Motor neuron (in vitro differentiated cells): ENCODE measurements around the gene CPNE9. TPM values are rescaled to one million over a fixed set of nuclear protein-coding genes. Genes with fewer than 3 reads are reported as not detected.

Experiments used
- ATAC-seq, 8 experiments: fragments of 200-7000 bp; cut with Tn5 transposase; replicated peaks in 6 of 8; 2 replicates each; pipeline ENCODE4 v1.8.0; 2021; ENCODE audit warnings: mild to moderate bottlenecking in 8 of 8, moderate library complexity in 8 of 8
- H3K27ac ChIP-seq, 2 donors: fragments of 250-450 bp; sonication (Bioruptor Pico); 2 replicates each; pipeline ENCODE4 v1.9.0; 2021; ENCODE audit warnings: antibody characterized with exemption in 2 of 2, mild to moderate bottlenecking in 2 of 2, moderate library complexity in 1 of 2
- H3K4me1 ChIP-seq, 2 donors: fragments of 250-450 bp; sonication (Bioruptor Pico); replicated peaks in 1 of 2; 2 replicates each; pipeline ENCODE4 v1.6.1; 2021; ENCODE audit warnings: antibody characterized with exemption in 2 of 2, mild to moderate bottlenecking in 2 of 2, moderate library complexity in 1 of 2
- H3K4me3 ChIP-seq, 5 donors: fragments of 250-450 bp; sonication (Bioruptor Pico); 2 replicates each; pipeline ENCODE4 v1.9.0; 2021; ENCODE audit warnings: antibody characterized with exemption in 5 of 5, mild to moderate bottlenecking in 5 of 5, moderate library complexity in 4 of 5
- WGBS, 10 experiments: fragments of 450-650 bp; shearing (Covaris generic); methylation state at CpG; one replicate each; pipeline ENCODE4 v1.0.0; 2022; 5-methylcytosine and 5-hydroxymethylcytosine counted together
- in situ Hi-C, 9 experiments: fragments of 400-800 bp; cut with MboI; loops; one replicate each; pipeline ENCODE4 v1.15.0; 2021; ENCODE audit warnings: low sequenced_read_pairs in 9 of 9, low pct_unique_long_range_greater_than_20kb in 2 of 9; ENCODE audit not compliant: unreplicated experiment in 9 of 9
- total RNA-seq, 8 experiments: library from RNA; unstranded; fragments of 300-600 nt; gene quantifications; 2 replicates each; pipeline versions ENCODE4 v1.2.3 to v1.2.4, GENCODE V29; 2022

CPNE9 gene
- total RNA-seq, 8 experiments from 2014 or later, result 0.14 to 1.4 (median 0.36) TPM; not detected in 2

GRCh38 chr3:9747267-9747666 lies 43.6 kb downstream of the CPNE9 start:
- 80 to 100% (median 82%) methylated on average over 1 to 4 of the region's 8 CpGs; no CpG with 5 or more reads in 7 of the 10 experiments for WGBS, 10 experiments
- Histone ChIP-seq H3K27ac (no peak overlapping the region), H3K4me1 (peaks cover 3 to 12% of the 10 kb centered on the region in 2 donors)

GRCh38 chr3:9748031-9748430 lies 44.4 kb downstream of the CPNE9 start:
- WGBS, 10 experiments, result 86 to 100% (median 100%) methylated on average over 1 to 2 of the region's 2 CpGs; no CpG with 5 or more reads in 5 of the 10 experiments
- in situ Hi-C loops, result no loop called here
- no peak overlapping the region for H3K4me3 ChIP-seq
- H3K27ac ChIP-seq, result no peak overlapping the region
- no peak for ATAC-seq
- H3K4me1 ChIP-seq, result peaks cover 3 to 12% of the 10 kb centered on the region in 2 donors

More at GRCh38 chr3:9747267-9747666, 43.6 kb downstream of the CPNE9 start:
- no peak overlapping the region for H3K4me3 ChIP-seq
- ATAC-seq, result no peak
- in situ Hi-C loops, result no loop called here

GRCh38 chr3:9749296-9749644 lies 45.6 kb downstream of the CPNE9 start:
- ATAC-seq, result peak in 7 of 8 experiments; percentile 32 to 46 (median 40)
- peaks cover 3 to 12% of the 10 kb centered on the region in 2 donors for H3K4me1 ChIP-seq
- in situ Hi-C loops, result no loop called here
- peak overlapping the region; percentile 56 to 78 (median 63) for H3K4me3 ChIP-seq
- WGBS, 10 experiments, result 0 to 22% (median 5%) methylated on average over 3 to 9 of the region's 19 CpGs; no CpG with 5 or more reads in 5 of the 10 experiments
- H3K27ac ChIP-seq, result peak overlapping the region; percentile 74 to 87

GRCh38 chr3:9749645-9750555 lies 46.3 kb downstream of the CPNE9 start, which contains the start of gene OGG1:
Gene OGG1 (plus strand): TSS chr3:9749952. CDS start chr3:9750287, 335 bp downstream.
- ATAC-seq, result peak; percentile 95 to 98 (median 97)
- 0 to 4% (median 0%) methylated on average over 1 to 7 of the region's 60 CpGs; no CpG with 5 or more reads in 5 of the 10 experiments for WGBS, 10 experiments
- peak within 1 kb of the TSS; percentile 56 to 78 (median 63) for H3K4me3 ChIP-seq
- in situ Hi-C loops, result no loop called here
- peak within 1 kb of the TSS; percentile 87 to 88 for H3K27ac ChIP-seq
- H3K4me1 ChIP-seq, result peaks cover 3 to 12% of the 10 kb centered on the region in 2 donors

GRCh38 chr3:9750556-9751411 lies 47.2 kb downstream of the CPNE9 start:
- peak overlapping the region; percentile 56 to 78 (median 63) for H3K4me3 ChIP-seq
- peak overlapping the region; percentile 86 to 88 for H3K27ac ChIP-seq
- in situ Hi-C loops, result no loop called here
- ATAC-seq, result no peak
- WGBS, 10 experiments, result 7 to 77% (median 39%) methylated on average over 1 to 6 of the region's 17 CpGs; no CpG with 5 or more reads in 2 of the 10 experiments
- peaks cover 3 to 12% of the 10 kb centered on the region in 2 donors for H3K4me1 ChIP-seq

DNA sequence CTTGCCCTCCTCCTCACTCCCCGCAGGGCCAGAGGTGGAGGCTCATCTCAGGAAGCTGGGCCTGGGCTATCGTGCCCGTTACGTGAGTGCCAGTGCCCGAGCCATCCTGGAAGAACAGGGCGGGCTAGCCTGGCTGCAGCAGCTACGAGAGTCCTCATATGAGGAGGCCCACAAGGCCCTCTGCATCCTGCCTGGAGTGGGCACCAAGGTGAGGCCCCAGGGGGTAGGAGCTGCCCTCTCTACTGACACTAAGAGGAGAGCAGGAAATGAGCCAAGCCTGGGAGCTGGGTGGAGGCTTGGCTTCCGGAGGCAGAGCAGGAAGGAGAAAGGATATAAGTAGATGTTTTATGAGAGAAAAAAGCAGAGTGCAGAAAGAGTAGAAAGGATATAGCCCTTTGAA lies 51.0 kb downstream of the CPNE9 start:
- Histone ChIP-seq H3K4me3 (no peak overlapping the region), H3K4me1 (peaks cover 0 to 8% of the 10 kb centered on the region in 2 donors), H3K27ac (no peak overlapping the region)
- WGBS, 10 experiments, result 0 to 93% (median 45%) methylated on average over 1 to 3 of the region's 8 CpGs; no CpG with 5 or more reads in 2 of the 10 experiments
- no peak for ATAC-seq
- in situ Hi-C loops, result no loop called here

GRCh38 chr3:9757427-9757826 lies 53.8 kb downstream of the CPNE9 start:
- no peak for ATAC-seq
- Histone ChIP-seq H3K4me1 (no peaks in the 10 kb centered on the region), H3K27ac (no peak overlapping the region), H3K4me3 (no peak overlapping the region)
- in situ Hi-C loops, result no loop called here
- 50 to 100% (median 83%) methylated on average over 1 to 3 of the region's 13 CpGs; no CpG with 5 or more reads in 6 of the 10 experiments for WGBS, 10 experiments

- in situ Hi-C loops, result no loop called here
- Histone ChIP-seq H3K27ac (no peak overlapping the region), H3K4me3 (no peak overlapping the region), H3K4me1 (peaks cover 0 to 1% of the 10 kb centered on the region in 2 donors)
- ATAC-seq, result no peak
- WGBS, 10 experiments, result 86 to 100% (median 99%) methylated on average over 1 to 9 of the region's 10 CpGs
These were observed 57.3 kb downstream of the CPNE9 start for GRCh38 chr3:9760779-9761505.

DNA sequence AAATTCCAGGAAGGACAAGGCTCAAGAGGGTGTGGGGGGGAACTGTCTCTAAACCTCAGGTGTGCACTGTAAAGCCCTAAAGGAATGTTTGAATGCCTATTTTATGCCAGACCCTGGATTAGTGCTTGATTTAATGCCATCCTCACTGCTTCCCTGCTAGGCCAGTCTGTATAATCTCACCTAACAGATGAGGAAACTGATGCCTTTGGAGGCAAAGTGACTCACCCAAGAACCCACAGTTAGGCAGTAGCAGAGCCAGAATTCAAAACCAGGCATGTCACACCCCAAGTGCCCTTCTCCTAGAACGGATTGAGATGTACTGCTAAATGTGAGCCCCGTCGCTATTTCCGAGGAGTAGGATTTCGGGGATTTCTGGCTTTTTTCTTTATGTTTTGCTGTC lies 58.3 kb downstream of the CPNE9 start:
- H3K27ac ChIP-seq, result no peak overlapping the region
- no peak overlapping the region for H3K4me3 ChIP-seq
- ATAC-seq, result no peak
- in situ Hi-C loops, result no loop called here
- peaks cover 0 to 3% of the 10 kb centered on the region in 2 donors for H3K4me1 ChIP-seq
- 60 to 100% (median 94%) methylated on average over 1 to 5 of the region's 5 CpGs; no CpG with 5 or more reads in 4 of the 10 experiments for WGBS, 10 experiments

- H3K27ac ChIP-seq, result no peak overlapping the region
- no peak for ATAC-seq
- in situ Hi-C loops, result no loop called here
- H3K4me3 ChIP-seq, result no peak overlapping the region
- peaks cover under 1 to 3% of the 10 kb centered on the region in 2 donors for H3K4me1 ChIP-seq
- WGBS, 10 experiments, result 100% methylated on average over 1 to 2 of the region's 8 CpGs; no CpG with 5 or more reads in 8 of the 10 experiments
These were observed 59.2 kb downstream of the CPNE9 start for GRCh38 chr3:9762871-9763270.

GRCh38 chr3:9765865-9766264 lies 62.2 kb downstream of the CPNE9 start:
- ATAC-seq, result peak in 5 of 8 experiments; percentile 24 to 65 (median 35)
- WGBS, 10 experiments, result 50 to 100% (median 87%) methylated on average over 1 to 3 of the region's 4 CpGs; no CpG with 5 or more reads in 4 of the 10 experiments
- in situ Hi-C loops, result no loop called here
- H3K27ac ChIP-seq, result no peak overlapping the region
- H3K4me3 ChIP-seq, result no peak overlapping the region
- H3K4me1 ChIP-seq, result peaks cover 10 to 12% of the 10 kb centered on the region in 2 donors

- ATAC-seq, result peak in 2 of 8 experiments; percentile 21 to 30
- 45 to 88% (median 77%) methylated on average over 1 to 6 of the region's 7 CpGs; no CpG with 5 or more reads in 4 of the 10 experiments for WGBS, 10 experiments
These were observed 63.8 kb downstream of the CPNE9 start for GRCh38 chr3:9767418-9767817.

More at GRCh38 chr3:9767418-9767817, 63.8 kb downstream of the CPNE9 start:
- peaks cover 10 to 12% of the 10 kb centered on the region in 2 donors for H3K4me1 ChIP-seq
- in situ Hi-C loops, result no loop called here
- no peak overlapping the region for H3K4me3 ChIP-seq
- H3K27ac ChIP-seq, result no peak overlapping the region
